HG03558 (cell line): ENCODE data around the gene ADARB2.
"Not testable (repeated sequence)": the region's sequence is repeated elsewhere in the genome, so short reads cannot be mapped to it uniquely, and the experiment has no call there.

ENCODE experiments used
- ATAC-seq: cut with Tn5 transposase; IDR thresholded peaks from one replicate; pipeline ENCODE4 v1.9.1; 2021; ENCODE audit warnings: moderate number of reproducible peaks; ENCODE audit not compliant: unreplicated experiment; ENCODE audit errors: extremely low read depth

The ADARB2 gene

GRCh38 chr10:1159131-1160061 lies 577.9 kb downstream of the ADARB2 start:
- ATAC-seq, result no peak

- not testable (repeated sequence) for ATAC-seq
These were observed 578.8 kb downstream of the ADARB2 start for GRCh38 chr10:1158536-1158935.

GRCh38 chr10:1158066-1158465 lies 579.3 kb downstream of the ADARB2 start:
- no peak for ATAC-seq

GRCh38 chr10:1157615-1157933 lies 579.8 kb downstream of the ADARB2 start:
- no peak for ATAC-seq

- no peak for ATAC-seq
These were observed 580.3 kb downstream of the ADARB2 start for GRCh38 chr10:1156921-1157614.

- no peak for ATAC-seq
These were observed 580.8 kb downstream of the ADARB2 start for GRCh38 chr10:1156616-1156886.

GRCh38 chr10:1155791-1156615 lies 581.3 kb downstream of the ADARB2 start:
- no peak for ATAC-seq

GRCh38 chr10:1154531-1155295 lies 582.6 kb downstream of the ADARB2 start:
- no peak for ATAC-seq

GRCh38 chr10:1153805-1154351 lies 583.4 kb downstream of the ADARB2 start:
- ATAC-seq, result no peak

- no peak for ATAC-seq
These were observed 584.0 kb downstream of the ADARB2 start for GRCh38 chr10:1153251-1153763.

GRCh38 chr10:1152386-1153250 lies 584.7 kb downstream of the ADARB2 start:
- no peak for ATAC-seq

- no peak for ATAC-seq
These were observed 586.0 kb downstream of the ADARB2 start for GRCh38 chr10:1151076-1152033.

GRCh38 chr10:1150638-1150955 lies 586.7 kb downstream of the ADARB2 start:
- no peak for ATAC-seq

GRCh38 chr10:1149793-1150637 lies 587.3 kb downstream of the ADARB2 start:
- ATAC-seq, result no peak

- ATAC-seq, result no peak
These were observed 588.3 kb downstream of the ADARB2 start for GRCh38 chr10:1148855-1149605.

- no peak for ATAC-seq
These were observed 589.5 kb downstream of the ADARB2 start for GRCh38 chr10:1147810-1148209.
